ENCODE data around the gene NGF.

DNA sequence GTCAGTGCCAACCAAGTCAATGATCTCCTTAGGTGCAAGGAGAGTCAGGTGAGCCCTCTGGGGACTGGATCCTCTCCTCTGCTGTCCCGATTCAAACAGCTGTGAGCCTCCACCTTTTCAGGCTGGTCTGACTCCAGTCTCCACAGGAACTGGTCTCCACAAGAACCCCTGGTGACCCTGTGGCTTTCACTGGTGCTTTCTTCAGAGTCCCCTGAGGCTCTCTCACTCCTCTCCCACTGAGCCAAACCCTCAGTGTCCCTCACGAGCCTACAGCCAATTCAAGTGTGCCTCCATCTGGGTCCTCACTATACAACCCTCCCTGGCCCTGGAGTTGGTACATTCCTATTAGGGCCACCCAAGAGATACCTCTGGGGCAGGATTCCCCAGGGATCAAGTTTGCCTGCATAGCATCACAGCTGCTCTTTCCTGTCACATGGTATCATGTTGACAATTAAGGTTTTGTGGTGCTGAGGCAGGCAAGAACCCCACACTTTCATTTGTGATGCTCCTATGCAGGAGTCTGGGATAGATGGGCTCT lies 5.2 kb upstream of the NGF start:
- TF ChIP-seq POLR2A (IDR thresholded peaks at IDR 0.05; ENCODE audit: low read depth, low read length) (no peak), SMC3 (IDR thresholded peaks at IDR 0.05; ENCODE audit: low read depth, low read length) (no peak), RAD21 (IDR thresholded peaks at IDR 0.05; ENCODE audit: low read length) (no peak), MAFK (IDR thresholded peaks at IDR 0.05; ENCODE audit: low read depth, low read length) (no peak), BHLHE40 (IDR thresholded peaks at IDR 0.05; ENCODE audit: low read depth, low read length) (no peak), CEBPB (IDR thresholded peaks at IDR 0.05; ENCODE audit: low read depth, low read length) (no peak), NFE2L2 (IDR thresholded peaks at IDR 0.05; ENCODE audit: low read depth, low read length) (no peak), FOS (IDR thresholded peaks at IDR 0.05; ENCODE audit: low read depth, low read length) (no peak), RFX5 (IDR thresholded peaks at IDR 0.05; ENCODE audit: low read depth, low read length) (no peak), CHD1 (IDR thresholded peaks at IDR 0.05; ENCODE audit: low read depth, low read length) (no peak)
- TF ChIP-seq, protein P1, sequence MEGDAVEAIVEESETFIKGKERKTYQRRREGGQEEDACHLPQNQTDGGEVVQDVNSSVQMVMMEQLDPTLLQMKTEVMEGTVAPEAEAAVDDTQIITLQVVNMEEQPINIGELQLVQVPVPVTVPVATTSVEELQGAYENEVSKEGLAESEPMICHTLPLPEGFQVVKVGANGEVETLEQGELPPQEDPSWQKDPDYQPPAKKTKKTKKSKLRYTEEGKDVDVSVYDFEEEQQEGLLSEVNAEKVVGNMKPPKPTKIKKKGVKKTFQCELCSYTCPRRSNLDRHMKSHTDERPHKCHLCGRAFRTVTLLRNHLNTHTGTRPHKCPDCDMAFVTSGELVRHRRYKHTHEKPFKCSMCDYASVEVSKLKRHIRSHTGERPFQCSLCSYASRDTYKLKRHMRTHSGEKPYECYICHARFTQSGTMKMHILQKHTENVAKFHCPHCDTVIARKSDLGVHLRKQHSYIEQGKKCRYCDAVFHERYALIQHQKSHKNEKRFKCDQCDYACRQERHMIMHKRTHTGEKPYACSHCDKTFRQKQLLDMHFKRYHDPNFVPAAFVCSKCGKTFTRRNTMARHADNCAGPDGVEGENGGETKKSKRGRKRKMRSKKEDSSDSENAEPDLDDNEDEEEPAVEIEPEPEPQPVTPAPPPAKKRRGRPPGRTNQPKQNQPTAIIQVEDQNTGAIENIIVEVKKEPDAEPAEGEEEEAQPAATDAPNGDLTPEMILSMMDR (conservative IDR thresholded peaks at IDR 0.05; ENCODE audit: low read depth, low read length): no peak
- TF ChIP-seq, protein P2, sequence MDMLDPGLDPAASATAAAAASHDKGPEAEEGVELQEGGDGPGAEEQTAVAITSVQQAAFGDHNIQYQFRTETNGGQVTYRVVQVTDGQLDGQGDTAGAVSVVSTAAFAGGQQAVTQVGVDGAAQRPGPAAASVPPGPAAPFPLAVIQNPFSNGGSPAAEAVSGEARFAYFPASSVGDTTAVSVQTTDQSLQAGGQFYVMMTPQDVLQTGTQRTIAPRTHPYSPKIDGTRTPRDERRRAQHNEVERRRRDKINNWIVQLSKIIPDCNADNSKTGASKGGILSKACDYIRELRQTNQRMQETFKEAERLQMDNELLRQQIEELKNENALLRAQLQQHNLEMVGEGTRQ (IDR thresholded peaks at IDR 0.05; ENCODE audit: low read depth, low read length): no peak

All from IMR-90 (cell line).